ENCODE results near the gene AKAP12. TPM values are rescaled to one million over a fixed set of nuclear protein-coding genes. Genes with fewer than 3 reads are reported as not detected.

The AKAP12 gene
- total RNA-seq, 4 donors from 2014 or later = 25.7 to 61.7 (median 53.1) TPM

DNA sequence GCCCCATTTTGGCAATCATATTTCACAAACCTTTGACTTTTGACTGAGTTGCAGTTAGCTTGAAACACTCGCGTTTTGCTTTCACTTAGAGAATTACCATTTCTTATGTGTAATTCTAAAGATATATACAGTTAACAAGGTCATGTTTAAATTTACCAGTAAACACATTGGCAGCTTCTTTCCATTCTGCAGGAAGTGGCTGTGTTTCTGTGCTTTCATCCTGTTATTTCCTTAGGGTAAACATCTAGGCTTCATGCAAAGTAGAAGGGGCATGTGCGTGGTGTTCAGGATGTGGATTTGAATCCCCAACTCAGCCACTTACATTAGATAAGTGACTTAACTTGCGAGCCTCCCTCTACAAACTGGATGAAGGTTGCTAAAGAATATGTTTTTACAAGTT lies 41.1 kb downstream of the AKAP12 start:
- in situ Hi-C loops (cut with MboI; ENCODE audit: low pct_ligation_motif_present in 1 of 4, low pct_unique_long_range_greater_than_20kb in 1 of 4, low sequenced_read_pairs in 3 of 4) = no loop called here
- Histone ChIP-seq H3K4me3 (no peak overlapping the region), H3K36me3 (no peaks in the 10 kb centered on the region), H3K27ac (peak overlapping the region in 3 of 4 donors; percentile 3 to 89 (median 71)), H3K4me1 (peaks cover 0 to 17% (median 4%) of the 10 kb centered on the region in 4 donors), H3K9me3 (no peaks in the 10 kb centered on the region), H3K27me3 (no peaks in the 10 kb centered on the region)
- TF ChIP-seq EP300 (IDR thresholded peaks at IDR 0.05; ENCODE audit: low read depth) (no peak), POLR2A (IDR thresholded peaks at IDR 0.05) (no peak), POLR2AphosphoS5 (IDR thresholded peaks at IDR 0.05) (no peak)
- TF ChIP-seq, protein P1, sequence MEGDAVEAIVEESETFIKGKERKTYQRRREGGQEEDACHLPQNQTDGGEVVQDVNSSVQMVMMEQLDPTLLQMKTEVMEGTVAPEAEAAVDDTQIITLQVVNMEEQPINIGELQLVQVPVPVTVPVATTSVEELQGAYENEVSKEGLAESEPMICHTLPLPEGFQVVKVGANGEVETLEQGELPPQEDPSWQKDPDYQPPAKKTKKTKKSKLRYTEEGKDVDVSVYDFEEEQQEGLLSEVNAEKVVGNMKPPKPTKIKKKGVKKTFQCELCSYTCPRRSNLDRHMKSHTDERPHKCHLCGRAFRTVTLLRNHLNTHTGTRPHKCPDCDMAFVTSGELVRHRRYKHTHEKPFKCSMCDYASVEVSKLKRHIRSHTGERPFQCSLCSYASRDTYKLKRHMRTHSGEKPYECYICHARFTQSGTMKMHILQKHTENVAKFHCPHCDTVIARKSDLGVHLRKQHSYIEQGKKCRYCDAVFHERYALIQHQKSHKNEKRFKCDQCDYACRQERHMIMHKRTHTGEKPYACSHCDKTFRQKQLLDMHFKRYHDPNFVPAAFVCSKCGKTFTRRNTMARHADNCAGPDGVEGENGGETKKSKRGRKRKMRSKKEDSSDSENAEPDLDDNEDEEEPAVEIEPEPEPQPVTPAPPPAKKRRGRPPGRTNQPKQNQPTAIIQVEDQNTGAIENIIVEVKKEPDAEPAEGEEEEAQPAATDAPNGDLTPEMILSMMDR (IDR thresholded peaks at IDR 0.05) = no peak
- DNase-seq = no peak
- WGBS, 2 donors (ENCODE audit: low coverage in 1 of 2) = 67 to 100% methylated on average over 1 to 4 of the region's 4 CpGs
- intact Hi-C loops (cut with DNase I; ENCODE audit: low total_unique reads) = no loop called here

DNA sequence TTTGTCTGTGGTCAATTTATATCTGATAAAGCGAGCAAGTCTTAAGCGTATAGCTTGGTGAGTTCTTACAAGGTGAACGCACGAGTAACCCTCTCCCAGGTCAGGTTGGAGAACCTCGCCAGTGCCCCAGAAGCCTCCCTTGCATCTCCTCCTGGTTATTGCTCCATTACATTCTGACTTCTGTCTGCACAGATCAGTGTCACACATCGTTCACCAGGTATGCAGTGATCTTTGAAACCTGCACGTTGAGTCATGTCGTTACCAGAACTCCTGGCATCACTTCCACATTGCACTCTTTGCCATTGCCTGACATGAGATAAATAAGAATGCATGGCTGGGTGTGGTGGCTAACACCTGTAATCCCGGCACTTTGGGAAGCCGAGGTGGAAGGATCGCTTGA lies 44.2 kb downstream of the AKAP12 start:
- Histone ChIP-seq H3K4me1 (peaks cover 0 to 18% (median 4%) of the 10 kb centered on the region in 4 donors), H3K36me3 (no peaks in the 10 kb centered on the region), H3K4me3 (no peak overlapping the region), H3K27me3 (no peaks in the 10 kb centered on the region), H3K27ac (peak overlapping the region; percentile 53 to 89 (median 62)), H3K9me3 (no peaks in the 10 kb centered on the region)
- TF ChIP-seq, protein P1 (IDR thresholded peaks at IDR 0.05) = no peak
- no peak for TF ChIP-seq POLR2A (IDR thresholded peaks at IDR 0.05)
- no peak for TF ChIP-seq POLR2AphosphoS5 (IDR thresholded peaks at IDR 0.05)
- no peak for TF ChIP-seq EP300 (IDR thresholded peaks at IDR 0.05; ENCODE audit: low read depth)
- no peak for DNase-seq
- 73% methylated on average over 11 of the region's 11 CpGs; no CpG with 5 or more reads in 1 of the 2 donors for WGBS, 2 donors (ENCODE audit: low coverage in 1 of 2)
- in situ Hi-C loops (cut with MboI; ENCODE audit: low pct_ligation_motif_present in 1 of 4, low pct_unique_long_range_greater_than_20kb in 1 of 4, low sequenced_read_pairs in 3 of 4) = no loop called here
- intact Hi-C loops (cut with DNase I; ENCODE audit: low total_unique reads) = no loop called here

DNA sequence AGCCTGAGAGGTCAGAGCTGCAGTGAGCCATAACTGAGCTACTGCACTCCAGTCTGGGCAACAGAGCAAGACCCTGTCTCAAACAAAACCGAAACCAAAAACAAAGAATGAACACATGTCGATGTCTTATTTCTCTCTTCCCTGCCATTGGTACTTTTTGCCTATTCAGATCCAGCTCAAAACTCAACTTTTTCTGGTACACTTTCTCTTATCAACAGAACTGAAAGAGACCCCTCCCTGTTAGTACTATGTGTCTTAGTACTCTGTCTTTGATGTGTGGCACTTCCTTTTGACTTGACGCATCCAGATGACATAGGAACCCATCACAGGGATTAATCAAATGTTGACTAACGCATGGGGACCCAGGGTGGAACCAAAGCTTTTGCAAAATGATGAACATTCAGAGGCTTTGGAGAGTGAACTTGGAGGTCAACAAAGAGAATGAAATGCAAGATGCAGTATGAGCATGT lies 44.8 kb downstream of the AKAP12 start:
- in situ Hi-C loops (cut with MboI; ENCODE audit: low pct_ligation_motif_present in 1 of 4, low pct_unique_long_range_greater_than_20kb in 1 of 4, low sequenced_read_pairs in 3 of 4) (no loop called here), intact Hi-C loops (cut with DNase I; ENCODE audit: low total_unique reads) (no loop called here)
- Histone ChIP-seq H3K4me1 (peaks cover 3 to 18% (median 5%) of the 10 kb centered on the region in 4 donors), H3K27ac (peak overlapping the region; percentile 53 to 89 (median 62)), H3K27me3 (no peaks in the 10 kb centered on the region), H3K9me3 (no peaks in the 10 kb centered on the region), H3K36me3 (no peaks in the 10 kb centered on the region), H3K4me3 (no peak overlapping the region)
- TF ChIP-seq POLR2A (IDR thresholded peaks at IDR 0.05) (no peak), POLR2AphosphoS5 (IDR thresholded peaks at IDR 0.05) (no peak), EP300 (IDR thresholded peaks at IDR 0.05; ENCODE audit: low read depth) (no peak)
- TF ChIP-seq, protein P1 (IDR thresholded peaks at IDR 0.05) = no peak
- 64 to 82% methylated on average over 3 to 4 of the region's 4 CpGs for WGBS, 2 donors (ENCODE audit: low coverage in 1 of 2)
- no peak for DNase-seq

DNA sequence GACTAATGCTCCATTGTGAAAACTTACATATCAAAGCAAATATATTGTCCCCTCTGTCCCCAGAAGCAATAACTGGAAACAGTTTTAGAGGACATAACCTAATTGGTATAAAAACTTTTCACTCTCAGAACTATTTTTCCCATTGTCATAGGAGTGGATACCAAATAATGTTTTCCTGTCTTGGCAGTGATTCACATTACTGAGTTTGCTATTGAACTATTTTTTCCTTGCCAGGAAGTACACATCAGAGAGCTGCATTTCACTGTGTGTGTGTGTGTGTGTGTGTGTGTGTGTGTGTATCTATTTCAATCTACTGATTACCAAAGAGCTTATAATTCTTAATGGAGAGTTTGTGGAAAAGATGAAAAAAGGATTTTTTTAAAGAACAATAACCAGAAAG lies 45.4 kb downstream of the AKAP12 start:
- Histone ChIP-seq H3K36me3 (no peaks in the 10 kb centered on the region), H3K27me3 (no peaks in the 10 kb centered on the region), H3K27ac (peak overlapping the region; percentile 53 to 89 (median 62)), H3K4me3 (no peak overlapping the region), H3K4me1 (peaks cover 3 to 18% (median 5%) of the 10 kb centered on the region in 4 donors), H3K9me3 (no peaks in the 10 kb centered on the region)
- in situ Hi-C loops (cut with MboI; ENCODE audit: low pct_ligation_motif_present in 1 of 4, low pct_unique_long_range_greater_than_20kb in 1 of 4, low sequenced_read_pairs in 3 of 4) = no loop called here
- intact Hi-C loops (cut with DNase I; ENCODE audit: low total_unique reads) = no loop called here
- DNase-seq = no peak
- TF ChIP-seq POLR2A (IDR thresholded peaks at IDR 0.05) (no peak), POLR2AphosphoS5 (IDR thresholded peaks at IDR 0.05) (peak in 1 of 3 donors; percentile 7)
- TF ChIP-seq, protein P1 (IDR thresholded peaks at IDR 0.05) = no peak
